B cell (primary cell): ENCODE measurements around the gene PTH1R. TPM values are rescaled to one million over a fixed set of nuclear protein-coding genes. Genes with fewer than 3 reads are reported as not detected.
A peak's percentile ranks its signal among the peaks of the same experiment; 100 is the strongest.

Experiments used
- ATAC-seq: fragments of 200-7000 bp; cut with Tn5 transposase; one replicate; pipeline ENCODE4 v1.10.0; 2021; ENCODE audit warnings: low read depth, mild to moderate bottlenecking, moderate number of reproducible peaks, moderate library complexity
- CTCF ChIA-PET: fragments of 350-600 bp; sonication (Branson Sonifier 250); formaldehyde crosslinking; loops from one replicate; lab custom pipeline; 2021; ENCODE audit warnings: antibody characterized with exemption, inconsistent platforms; lab: Charles Lee
- POLR2A ChIA-PET: fragments of 350-600 bp; sonication (Branson Sonifier 250); formaldehyde crosslinking; loops from one replicate; lab custom pipeline; 2021; ENCODE audit warnings: antibody characterized with exemption; lab: Charles Lee
- DNase-seq: peaks from one replicate; pipeline ENCODE4 v3.0.0; 2013
- H2AFZ ChIP-seq: 2 replicates; pipeline ENCODE4 v1.6.1; 2012; ENCODE audit warnings: mild to moderate bottlenecking, low read depth, low read length; ENCODE audit not compliant: insufficient read depth, poor library complexity, severe bottlenecking
- H3K27ac ChIP-seq, 2 donors: 1 replicate in 1 of 2; 2 replicates in 1 of 2; pipeline ENCODE4 v1.5.1; 2012 to 2013; ENCODE audit warnings: low read length in 2 of 2, mild to moderate bottlenecking in 2 of 2, moderate library complexity in 1 of 2
- H3K27me3 ChIP-seq, 4 experiments: fragments of 200-600 bp in 1 of 4; sonication (generic) in 1 of 4; replicated peaks in 1 of 4; 1 replicate in 2 of 4; 2 replicates in 2 of 4; pipeline versions ENCODE4 v1.6.1 to v1.7.0; 2013 to 2016; ENCODE audit warnings: low read length in 3 of 4, mild to moderate bottlenecking in 2 of 4, mixed read lengths in 1 of 4, moderate library complexity in 1 of 4; ENCODE audit not compliant: insufficient read depth in 4 of 4, control insufficient read depth in 3 of 4; ENCODE audit errors: control extremely low read depth in 1 of 4
- H3K36me3 ChIP-seq, 2 experiments: replicated peaks in 1 of 2; 1 replicate in 1 of 2; 2 replicates in 1 of 2; pipeline versions ENCODE4 v1.6.1 to v1.7.1; 2013; ENCODE audit warnings: low read length in 1 of 2; ENCODE audit not compliant: insufficient read depth in 2 of 2, control insufficient read depth in 1 of 2; ENCODE audit errors: control extremely low read depth in 1 of 2, extremely low read depth in 1 of 2
- H3K4me1 ChIP-seq, 2 donors: fragments of 200-600 bp in 1 of 2; sonication (generic) in 1 of 2; 1 replicate in 1 of 2; 2 replicates in 1 of 2; pipeline versions ENCODE4 v1.5.1 to v1.6.1; 2013 to 2017; ENCODE audit warnings: low read length in 2 of 2; ENCODE audit not compliant: control insufficient read depth in 2 of 2, insufficient read depth in 2 of 2
- H3K4me2 ChIP-seq: replicated peaks from 2 replicates; pipeline ENCODE3; 2012; ENCODE audit warnings: mild to moderate bottlenecking, low read depth, low read length; ENCODE audit not compliant: poor library complexity, severe bottlenecking
- H3K4me3 ChIP-seq, 5 experiments: fragments of 200-600 bp in 1 of 5; sonication (generic) in 1 of 5; 1 replicate in 3 of 5; 2 replicates in 2 of 5; pipeline versions ENCODE4 v1.5.1 to v1.7.0; 2011 to 2016; ENCODE audit warnings: low read length in 4 of 5, mild to moderate bottlenecking in 4 of 5, low read depth in 2 of 5, control low read depth in 1 of 5, moderate library complexity in 1 of 5; ENCODE audit not compliant: insufficient read depth in 1 of 5; ENCODE audit errors: control extremely low read depth in 1 of 5, extremely low read depth in 1 of 5
- H3K79me2 ChIP-seq: fragments of 200-600 bp; sonication (generic); one replicate; pipeline ENCODE4 v1.6.0; 2016; ENCODE audit warnings: low read length; ENCODE audit not compliant: control insufficient read depth, insufficient read depth
- H3K9ac ChIP-seq: fragments of 200-600 bp; sonication (generic); 2 replicates; pipeline ENCODE4 v1.6.1; 2017; ENCODE audit warnings: mild to moderate bottlenecking, low read length, moderate library complexity
- H3K9me3 ChIP-seq, 3 donors: one replicate each; pipeline versions ENCODE4 v1.6.1 to v1.7.1; 2013; ENCODE audit warnings: low read length in 2 of 3; ENCODE audit not compliant: control insufficient read depth in 2 of 3, insufficient read depth in 1 of 3; ENCODE audit errors: control extremely low read depth in 1 of 3
- H4K20me1 ChIP-seq: 2 replicates; pipeline ENCODE4 v1.6.0; 2012; ENCODE audit warnings: mild to moderate bottlenecking, low read length; ENCODE audit not compliant: insufficient read depth, control insufficient read depth, poor library complexity, severe bottlenecking
- H3K27ac Mint-ChIP-seq: one replicate; pipeline ENCODE4 v1.8.0; 2021; ENCODE audit warnings: mixed read lengths
- H3K27me3 Mint-ChIP-seq: one replicate; pipeline ENCODE4 v1.8.0; 2021; ENCODE audit warnings: mixed read lengths
- H3K4me1 Mint-ChIP-seq: one replicate; pipeline ENCODE4 v1.8.0; 2021; ENCODE audit warnings: mixed read lengths
- H3K4me3 Mint-ChIP-seq: one replicate; pipeline ENCODE4 v1.8.0; 2021; ENCODE audit warnings: mixed read lengths
- H3K9me3 Mint-ChIP-seq: one replicate; pipeline ENCODE4 v1.8.0; 2022; ENCODE audit warnings: mixed read lengths; ENCODE audit not compliant: insufficient read depth
- CTCF ChIP-seq: fragments of 200-600 bp; IDR thresholded peaks from one replicate; pipeline ENCODE4 v1.8.0; 2022; ENCODE audit warnings: antibody characterized with exemption, mild to moderate bottlenecking
- EZH2 ChIP-seq: IDR thresholded peaks from 2 replicates; pipeline ENCODE4 v1.6.1; 2012; ENCODE audit warnings: borderline replicate concordance, low read depth, mild to moderate bottlenecking, moderate library complexity, low read length; ENCODE audit not compliant: insufficient read depth, poor library complexity, severe bottlenecking
- WGBS: methylation state at CpG from one replicate; pipeline ENCODE4 v1.1.5; 2013; ENCODE audit warnings: missing lambda C conversion rate; ENCODE audit not compliant: insufficient coverage; 5-methylcytosine and 5-hydroxymethylcytosine counted together
- intact Hi-C: fragments of 100-400 bp; cut with micrococcal nuclease; formaldehyde crosslinking; loops from one replicate; pipeline ENCODE4 v1.10.0; 2022
- polyA plus RNA-seq: library from polyadenylated mRNA; depleted of rRNA; stranded (reverse); fragments of >200 nt; gene quantifications from 2 replicates; pipeline ENCODE4 v1.2.3, GENCODE V29; 2012
- total RNA-seq, 2 donors: library from RNA; stranded (reverse); fragments of 120-200 nt in 1 of 2; gene quantifications; 1 replicate in 1 of 2; 2 replicates in 1 of 2; pipeline versions ENCODE4 v1.2.3 to v1.2.4, GENCODE V29; 2013 to 2022

Gene PTH1R
- total and polyA plus RNA-seq, 2 donors (not counting 1 experiment from before 2014, with no cell fraction given), result not detected

GRCh38 chr3:46930166-46930944 is 52.8 kb downstream of the PTH1R start:
- H3K4me3 Mint-ChIP-seq, result peak overlapping the region; percentile 76
- peak overlapping the region; percentile 68 for H3K4me2 ChIP-seq
- H3K36me3 ChIP-seq, result peaks cover 1 to 24% of the 10 kb centered on the region in 2 experiments
- peaks cover 3% of the 10 kb centered on the region for H3K9me3 Mint-ChIP-seq
- H4K20me1 ChIP-seq, result peaks cover 15% of the 10 kb centered on the region
- no peak for ATAC-seq
- peak overlapping the region; percentile 94 for H3K27ac Mint-ChIP-seq
- 28% methylated on average over 7 of the region's 9 CpGs for WGBS
- H3K27ac ChIP-seq, result peak overlapping the region; percentile 85 to 92
- H3K27me3 Mint-ChIP-seq, result no peaks in the 10 kb centered on the region
- H2AFZ ChIP-seq, result no peak overlapping the region
- intact Hi-C loops, result loop anchor here (1.0 to 2.0 kb wide), 2 partner anchors 8 to 22 kb away; no protein-coding TSS in a partner anchor
- ChIA-PET CTCF (interaction anchor here (0.5 to 13.6 kb wide), 12 partner anchors 8 to 235 kb away, joined by 3 to 146 read pairs (median 3); partner anchors contain the start of gene NBEAL2), POLR2A (interaction anchor here (0.5 to 2.1 kb wide), 7 partner anchors 28 to 450 kb away, joined by 3 to 9 read pairs (median 4); partner anchors contain the start of genes CCDC12 and NBEAL2)
- H3K4me1 Mint-ChIP-seq, result peaks cover 92% of the 10 kb centered on the region
- peak; percentile 48 for DNase-seq
- peaks cover 2 to 9% (median 7%) of the 10 kb centered on the region in 3 donors for H3K9me3 ChIP-seq
- H3K4me3 ChIP-seq, result peak overlapping the region in 1 of 5 experiments; percentile 28
- TF ChIP-seq CTCF, result no peak
- TF ChIP-seq EZH2, result no peak
- H3K79me2 ChIP-seq, result peaks cover 68% of the 10 kb centered on the region
- H3K27me3 ChIP-seq, result no peaks in the 10 kb centered on the region
- peaks cover 91 to 99% of the 10 kb centered on the region in 2 donors for H3K4me1 ChIP-seq
- peak overlapping the region; percentile 37 for H3K9ac ChIP-seq
